B cell (primary cell): Measurements from ENCODE around the gene CD33.

ENCODE experiments used
- CTCF ChIP-seq: fragments of 200-600 bp; IDR thresholded peaks from one replicate; pipeline ENCODE4 v1.8.0; 2022; ENCODE audit warnings: antibody characterized with exemption, mild to moderate bottlenecking
- EZH2 ChIP-seq: IDR thresholded peaks from 2 replicates; pipeline ENCODE4 v1.6.1; 2012; ENCODE audit warnings: borderline replicate concordance, low read depth, mild to moderate bottlenecking, moderate library complexity, low read length; ENCODE audit not compliant: insufficient read depth, poor library complexity, severe bottlenecking

GRCh38 chr19:51194527-51195315 lies 30.2 kb upstream of the CD33 start:
- no peak for TF ChIP-seq EZH2
- TF ChIP-seq CTCF, result no peak
